ENCODE measurements around the gene CALML5. TPM values are rescaled to one million over a fixed set of nuclear protein-coding genes. Genes with fewer than 3 reads are reported as not detected.
A peak's percentile ranks its signal among the peaks of the same experiment; 100 is the strongest.
"Not testable (repeated sequence)": the region's sequence is repeated elsewhere in the genome, so short reads cannot be mapped to it uniquely, and the experiment has no call there.

CALML5 gene
- total RNA-seq, 1 donor = not detected

- no peak overlapping the region for H3K4me3 ChIP-seq (ENCODE audit: low read depth, low read length)
- peak; percentile 42 for DNase-seq (ENCODE audit: low read depth)
- TF ChIP-seq, protein P1, sequence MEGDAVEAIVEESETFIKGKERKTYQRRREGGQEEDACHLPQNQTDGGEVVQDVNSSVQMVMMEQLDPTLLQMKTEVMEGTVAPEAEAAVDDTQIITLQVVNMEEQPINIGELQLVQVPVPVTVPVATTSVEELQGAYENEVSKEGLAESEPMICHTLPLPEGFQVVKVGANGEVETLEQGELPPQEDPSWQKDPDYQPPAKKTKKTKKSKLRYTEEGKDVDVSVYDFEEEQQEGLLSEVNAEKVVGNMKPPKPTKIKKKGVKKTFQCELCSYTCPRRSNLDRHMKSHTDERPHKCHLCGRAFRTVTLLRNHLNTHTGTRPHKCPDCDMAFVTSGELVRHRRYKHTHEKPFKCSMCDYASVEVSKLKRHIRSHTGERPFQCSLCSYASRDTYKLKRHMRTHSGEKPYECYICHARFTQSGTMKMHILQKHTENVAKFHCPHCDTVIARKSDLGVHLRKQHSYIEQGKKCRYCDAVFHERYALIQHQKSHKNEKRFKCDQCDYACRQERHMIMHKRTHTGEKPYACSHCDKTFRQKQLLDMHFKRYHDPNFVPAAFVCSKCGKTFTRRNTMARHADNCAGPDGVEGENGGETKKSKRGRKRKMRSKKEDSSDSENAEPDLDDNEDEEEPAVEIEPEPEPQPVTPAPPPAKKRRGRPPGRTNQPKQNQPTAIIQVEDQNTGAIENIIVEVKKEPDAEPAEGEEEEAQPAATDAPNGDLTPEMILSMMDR (IDR thresholded peaks at IDR 0.05; ENCODE audit: insufficient read depth, low read depth, low read length) = no peak
These were observed 21.2 kb downstream of the CALML5 start for GRCh38 chr10:5477948-5478693.

DNA sequence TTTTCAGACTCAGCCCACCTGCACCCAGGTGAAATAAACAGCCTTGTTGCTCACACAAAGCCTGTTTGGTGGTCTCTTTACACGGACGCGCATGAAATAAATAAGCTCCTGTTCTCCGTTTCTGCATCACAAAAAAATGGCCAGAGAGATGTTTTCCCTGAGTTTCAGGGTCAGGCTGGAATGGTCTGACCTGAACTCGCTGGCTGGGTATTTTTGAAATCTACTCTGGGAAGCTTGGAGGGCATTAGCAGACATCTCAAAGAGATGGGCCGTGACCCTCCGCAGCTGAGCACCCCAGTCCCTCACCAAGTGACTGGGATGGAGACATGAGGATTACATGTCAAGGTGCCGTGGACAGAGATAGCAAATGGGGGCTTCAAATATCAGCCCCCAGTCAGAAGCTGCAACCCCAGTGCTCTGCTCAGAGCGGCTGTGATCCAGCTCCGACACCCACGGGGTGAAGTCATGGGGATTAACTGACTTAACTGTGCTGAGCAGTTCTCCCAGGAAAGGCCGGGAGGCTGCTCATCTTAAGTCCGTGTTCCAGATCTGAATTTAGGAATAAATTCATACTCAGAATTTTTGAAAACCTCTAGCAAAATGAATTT is 22.3 kb downstream of the CALML5 start:
- TF ChIP-seq, protein P1 (IDR thresholded peaks at IDR 0.05; ENCODE audit: insufficient read depth, low read depth, low read length) = no peak
- H3K4me3 ChIP-seq (ENCODE audit: low read depth, low read length) = no peak overlapping the region
- DNase-seq (ENCODE audit: low read depth) = peak; percentile 82

- not testable (repeated sequence) for DNase-seq (ENCODE audit: low read depth); H3K4me3 ChIP-seq (ENCODE audit: low read depth, low read length)
These were observed 23.2 kb downstream of the CALML5 start for GRCh38 chr10:5475974-5476807.

DNA sequence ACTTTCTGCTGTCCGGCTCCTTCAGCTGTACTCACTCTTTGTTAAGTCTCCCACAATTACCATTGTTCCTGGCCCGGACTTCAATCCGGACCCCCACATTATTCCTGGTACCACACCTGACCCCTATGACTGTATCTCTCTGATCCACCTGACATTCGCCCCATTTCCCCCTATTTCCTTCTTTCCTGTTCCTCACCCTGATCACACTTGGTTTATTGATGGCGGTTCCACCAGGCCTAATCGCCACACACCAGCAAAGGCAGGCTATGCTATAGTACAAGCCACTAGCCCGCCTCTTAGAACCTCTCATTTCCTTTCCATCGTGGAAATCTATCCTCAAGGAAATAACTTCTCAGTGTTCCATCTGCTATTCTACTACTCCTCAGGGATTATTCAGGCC is 24.3 kb downstream of the CALML5 start:
- H3K4me3 ChIP-seq (ENCODE audit: low read depth, low read length) = not testable (repeated sequence)

DNA sequence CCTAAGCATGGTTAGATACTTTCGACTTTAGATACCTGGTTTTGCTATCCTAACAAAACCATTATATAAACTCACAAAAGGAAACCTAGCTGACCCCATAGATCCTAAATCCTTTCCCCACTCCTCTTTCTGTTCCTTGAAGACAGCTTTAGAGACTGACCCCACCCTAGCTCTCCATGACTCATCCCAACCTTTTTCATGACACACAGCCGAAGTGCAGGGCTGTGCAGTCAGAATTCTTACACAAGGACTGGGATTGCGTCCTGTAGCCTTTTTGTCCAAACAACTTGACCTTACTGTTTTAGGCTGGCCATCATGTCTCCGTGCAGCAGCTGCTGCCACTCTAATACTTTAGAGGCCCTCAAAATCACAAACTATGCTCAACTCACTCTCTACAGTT is 24.7 kb downstream of the CALML5 start:
- H3K4me3 ChIP-seq (ENCODE audit: low read depth, low read length) = not testable (repeated sequence)
- DNase-seq (ENCODE audit: low read depth) = peak; percentile 76

More for the DNA sequence above, 24.3 kb downstream of the CALML5 start:
- not testable (repeated sequence) for DNase-seq (ENCODE audit: low read depth)

GRCh38 chr10:5470062-5470751 is 29.2 kb downstream of the CALML5 start:
- TF ChIP-seq, protein P1 (IDR thresholded peaks at IDR 0.05; ENCODE audit: insufficient read depth, low read depth, low read length) = no peak
- no peak overlapping the region for H3K4me3 ChIP-seq (ENCODE audit: low read depth, low read length)
- DNase-seq (ENCODE audit: low read depth) = no peak

GRCh38 chr10:5469353-5470061 is 29.9 kb downstream of the CALML5 start:
- no peak for DNase-seq (ENCODE audit: low read depth)
- TF ChIP-seq, protein P1 (IDR thresholded peaks at IDR 0.05; ENCODE audit: insufficient read depth, low read depth, low read length) = no peak
- H3K4me3 ChIP-seq (ENCODE audit: low read depth, low read length) = no peak overlapping the region
